Astrocyte (in vitro differentiated cells and primary cell): ENCODE data around the gene RALGAPA2. TPM values are rescaled to one million over a fixed set of nuclear protein-coding genes. Genes with fewer than 3 reads are reported as not detected.

ENCODE experiments used
- DNase-seq: peaks from one replicate; pipeline ENCODE4 v3.0.0-alpha.2; 2010; ENCODE audit warnings: low read depth
- FAIRE-seq: peaks from 2 replicates; lab custom pipeline; 2011; peaks lifted over from hg19 to GRCh38; lab: Jason Lieb, UNC
- H2AFZ ChIP-seq: 2 replicates; pipeline ENCODE4 v1.6.0; 2012; ENCODE audit warnings: low read depth, low read length, inconsistent platforms
- H3K27ac ChIP-seq: 2 replicates; pipeline ENCODE4 v1.5.1; 2011; ENCODE audit warnings: low read depth, low read length, inconsistent platforms
- H3K27me3 ChIP-seq: 2 replicates; pipeline ENCODE4 v1.6.0; 2011; ENCODE audit warnings: low read length, inconsistent platforms; ENCODE audit not compliant: insufficient read depth
- H3K36me3 ChIP-seq: 2 replicates; pipeline ENCODE4 v1.5.1; 2011; ENCODE audit warnings: low read length, inconsistent platforms; ENCODE audit not compliant: insufficient read depth
- H3K4me1 ChIP-seq: 2 replicates; pipeline ENCODE4 v1.5.1; 2011; ENCODE audit warnings: low read length, inconsistent platforms; ENCODE audit not compliant: insufficient read depth
- H3K4me2 ChIP-seq: 2 replicates; pipeline ENCODE4 v1.6.0; 2012; ENCODE audit warnings: low read length, inconsistent platforms
- H3K4me3 ChIP-seq: 2 replicates; pipeline ENCODE4 v1.5.1; 2011; ENCODE audit warnings: low read depth, mild to moderate bottlenecking, low read length, inconsistent platforms; ENCODE audit not compliant: insufficient read depth
- H3K79me2 ChIP-seq: 2 replicates; pipeline ENCODE4 v1.6.0; 2012; ENCODE audit warnings: mild to moderate bottlenecking, low read length, inconsistent platforms; ENCODE audit not compliant: insufficient read depth
- H3K9ac ChIP-seq: 2 replicates; pipeline ENCODE4 v1.6.0; 2012; ENCODE audit warnings: mild to moderate bottlenecking, low read length, inconsistent platforms
- H3K9me3 ChIP-seq: 2 replicates; pipeline ENCODE4 v1.5.1; 2012; ENCODE audit warnings: low read depth, mild to moderate bottlenecking, low read length, inconsistent platforms; ENCODE audit not compliant: insufficient read depth
- H4K20me1 ChIP-seq: 2 replicates; pipeline ENCODE4 v1.6.0; 2012; ENCODE audit warnings: low read length, inconsistent platforms; ENCODE audit not compliant: insufficient read depth
- H3K27ac Mint-ChIP-seq: one replicate; pipeline ENCODE4 v1.8.0; 2021; ENCODE audit warnings: mild to moderate bottlenecking, mixed read lengths; ENCODE audit not compliant: unreplicated experiment
- H3K27me3 Mint-ChIP-seq: one replicate; pipeline ENCODE4 v1.8.0; 2021; ENCODE audit warnings: low read depth, mixed read lengths; ENCODE audit not compliant: unreplicated experiment
- H3K36me3 Mint-ChIP-seq: one replicate; pipeline ENCODE4 v1.8.0; 2021; ENCODE audit warnings: low read depth, mixed read lengths; ENCODE audit not compliant: unreplicated experiment
- H3K4me1 Mint-ChIP-seq: one replicate; pipeline ENCODE4 v1.8.0; 2021; ENCODE audit warnings: low read depth, mixed read lengths; ENCODE audit not compliant: unreplicated experiment
- H3K4me3 Mint-ChIP-seq: one replicate; pipeline ENCODE4 v1.8.0; 2021; ENCODE audit warnings: mild to moderate bottlenecking, moderate library complexity, mixed read lengths; ENCODE audit not compliant: unreplicated experiment
- H3K9me3 Mint-ChIP-seq: one replicate; pipeline ENCODE4 v1.8.0; 2021; ENCODE audit warnings: mild to moderate bottlenecking, mixed read lengths; ENCODE audit not compliant: unreplicated experiment
- EZH2 ChIP-seq: IDR thresholded peaks from 2 replicates; pipeline ENCODE4 v1.6.1; 2012; ENCODE audit warnings: mild to moderate bottlenecking, low read length, inconsistent platforms; ENCODE audit not compliant: insufficient read depth
- total RNA-seq: library from RNA; stranded (reverse); gene quantifications from 2 replicates; pipeline ENCODE4 v1.2.1, GENCODE V29; 2021
- TF ChIP-seq, protein P1 (sequence below): IDR thresholded peaks from 2 replicates; pipeline ENCODE4 v1.5.1; 2011; ENCODE audit warnings: low read depth, mild to moderate bottlenecking, inconsistent platforms, low read length, moderate library complexity; ENCODE audit not compliant: insufficient read depth

RALGAPA2 gene
- total RNA-seq, 1 donor from 2014 or later = 6.6 TPM

- H3K4me3 Mint-ChIP-seq = no peak overlapping the region
- Histone ChIP-seq H3K79me2 (no peaks in the 10 kb centered on the region), H3K36me3 (no peaks in the 10 kb centered on the region), H2AFZ (no peak overlapping the region), H3K4me2 (no peak overlapping the region), H3K4me3 (no peak overlapping the region), H3K27ac (no peak overlapping the region), H3K27me3 (no peaks in the 10 kb centered on the region), H3K4me1 (no peaks in the 10 kb centered on the region), H3K9ac (no peak overlapping the region), H4K20me1 (no peaks in the 10 kb centered on the region), H3K9me3 (no peaks in the 10 kb centered on the region)
- no peak overlapping the region for H3K27ac Mint-ChIP-seq
- no peak for TF ChIP-seq EZH2
- TF ChIP-seq, protein P1, sequence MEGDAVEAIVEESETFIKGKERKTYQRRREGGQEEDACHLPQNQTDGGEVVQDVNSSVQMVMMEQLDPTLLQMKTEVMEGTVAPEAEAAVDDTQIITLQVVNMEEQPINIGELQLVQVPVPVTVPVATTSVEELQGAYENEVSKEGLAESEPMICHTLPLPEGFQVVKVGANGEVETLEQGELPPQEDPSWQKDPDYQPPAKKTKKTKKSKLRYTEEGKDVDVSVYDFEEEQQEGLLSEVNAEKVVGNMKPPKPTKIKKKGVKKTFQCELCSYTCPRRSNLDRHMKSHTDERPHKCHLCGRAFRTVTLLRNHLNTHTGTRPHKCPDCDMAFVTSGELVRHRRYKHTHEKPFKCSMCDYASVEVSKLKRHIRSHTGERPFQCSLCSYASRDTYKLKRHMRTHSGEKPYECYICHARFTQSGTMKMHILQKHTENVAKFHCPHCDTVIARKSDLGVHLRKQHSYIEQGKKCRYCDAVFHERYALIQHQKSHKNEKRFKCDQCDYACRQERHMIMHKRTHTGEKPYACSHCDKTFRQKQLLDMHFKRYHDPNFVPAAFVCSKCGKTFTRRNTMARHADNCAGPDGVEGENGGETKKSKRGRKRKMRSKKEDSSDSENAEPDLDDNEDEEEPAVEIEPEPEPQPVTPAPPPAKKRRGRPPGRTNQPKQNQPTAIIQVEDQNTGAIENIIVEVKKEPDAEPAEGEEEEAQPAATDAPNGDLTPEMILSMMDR = no peak
- no peaks in the 10 kb centered on the region for H3K9me3 Mint-ChIP-seq
- peaks cover 2% of the 10 kb centered on the region for H3K4me1 Mint-ChIP-seq
- H3K27me3 Mint-ChIP-seq = no peaks in the 10 kb centered on the region
- no peak for DNase-seq
- no peak for FAIRE-seq
- no peaks in the 10 kb centered on the region for H3K36me3 Mint-ChIP-seq
These were observed 55.4 kb downstream of the RALGAPA2 start for GRCh38 chr20:20657092-20657491.

- TF ChIP-seq EZH2 = no peak
- TF ChIP-seq, protein P1 = no peak
- no peak for DNase-seq
- Mint-ChIP-seq H3K27ac (no peak overlapping the region), H3K36me3 (no peaks in the 10 kb centered on the region), H3K27me3 (no peaks in the 10 kb centered on the region), H3K4me1 (peaks cover 2% of the 10 kb centered on the region), H3K4me3 (no peak overlapping the region), H3K9me3 (no peaks in the 10 kb centered on the region)
- Histone ChIP-seq H3K79me2 (no peaks in the 10 kb centered on the region), H3K4me2 (no peak overlapping the region), H3K36me3 (no peaks in the 10 kb centered on the region), H3K9me3 (no peaks in the 10 kb centered on the region), H3K4me3 (no peak overlapping the region), H3K27ac (no peak overlapping the region), H3K4me1 (no peaks in the 10 kb centered on the region), H2AFZ (no peak overlapping the region), H4K20me1 (no peaks in the 10 kb centered on the region), H3K9ac (no peak overlapping the region), H3K27me3 (no peaks in the 10 kb centered on the region)
- FAIRE-seq = no peak
These were observed 56.6 kb downstream of the RALGAPA2 start for GRCh38 chr20:20655883-20656282.

DNA sequence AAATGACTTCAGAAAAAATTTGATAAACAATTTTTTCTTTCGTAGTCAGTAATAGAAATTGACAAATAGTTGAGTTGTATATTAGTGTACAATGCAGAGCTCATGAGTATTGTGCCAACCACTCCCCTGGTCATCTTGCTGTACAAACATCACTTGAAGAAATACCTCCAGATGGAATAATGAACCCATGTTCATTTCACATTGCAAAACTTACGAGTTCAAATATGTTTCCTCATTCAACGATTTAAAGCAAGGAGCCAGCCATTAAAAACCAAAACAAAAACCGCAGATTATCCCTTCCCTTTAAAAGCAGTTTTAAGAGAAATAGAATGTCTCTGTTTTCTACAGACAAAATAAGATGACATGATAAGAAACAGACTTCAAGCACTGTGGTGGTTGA, 62.5 kb downstream of the RALGAPA2 start:
- Histone ChIP-seq H3K36me3 (no peaks in the 10 kb centered on the region), H3K27ac (no peak overlapping the region), H3K4me1 (no peaks in the 10 kb centered on the region), H3K9me3 (no peaks in the 10 kb centered on the region), H3K4me3 (no peak overlapping the region), H4K20me1 (no peaks in the 10 kb centered on the region), H3K9ac (no peak overlapping the region), H3K27me3 (no peaks in the 10 kb centered on the region), H2AFZ (no peak overlapping the region), H3K79me2 (no peaks in the 10 kb centered on the region), H3K4me2 (no peak overlapping the region)
- Mint-ChIP-seq H3K36me3 (no peaks in the 10 kb centered on the region), H3K4me1 (no peaks in the 10 kb centered on the region), H3K27me3 (no peaks in the 10 kb centered on the region), H3K4me3 (no peak overlapping the region), H3K27ac (no peak overlapping the region), H3K9me3 (no peaks in the 10 kb centered on the region)
- peak; percentile 9 for FAIRE-seq
- no peak for TF ChIP-seq EZH2
- TF ChIP-seq, protein P1 = no peak
- no peak for DNase-seq
